GM18868 (cell line): ENCODE data around the gene LUC7L2.
"Not testable (repeated sequence)": the region's sequence is repeated elsewhere in the genome, so short reads cannot be mapped to it uniquely, and the experiment has no call there.

Experiments used
- ATAC-seq: cut with Tn5 transposase; IDR thresholded peaks from one replicate; pipeline ENCODE4 v1.9.1; 2021; ENCODE audit warnings: mild to moderate bottlenecking, moderate library complexity; ENCODE audit not compliant: unreplicated experiment

LUC7L2 gene

GRCh38 chr7:139355320-139355719 lies 4.4 kb upstream of the LUC7L2 start:
- ATAC-seq: no peak

GRCh38 chr7:139357729-139358506 lies 1.8 kb upstream of the LUC7L2 start:
- ATAC-seq: not testable (repeated sequence)

DNA sequence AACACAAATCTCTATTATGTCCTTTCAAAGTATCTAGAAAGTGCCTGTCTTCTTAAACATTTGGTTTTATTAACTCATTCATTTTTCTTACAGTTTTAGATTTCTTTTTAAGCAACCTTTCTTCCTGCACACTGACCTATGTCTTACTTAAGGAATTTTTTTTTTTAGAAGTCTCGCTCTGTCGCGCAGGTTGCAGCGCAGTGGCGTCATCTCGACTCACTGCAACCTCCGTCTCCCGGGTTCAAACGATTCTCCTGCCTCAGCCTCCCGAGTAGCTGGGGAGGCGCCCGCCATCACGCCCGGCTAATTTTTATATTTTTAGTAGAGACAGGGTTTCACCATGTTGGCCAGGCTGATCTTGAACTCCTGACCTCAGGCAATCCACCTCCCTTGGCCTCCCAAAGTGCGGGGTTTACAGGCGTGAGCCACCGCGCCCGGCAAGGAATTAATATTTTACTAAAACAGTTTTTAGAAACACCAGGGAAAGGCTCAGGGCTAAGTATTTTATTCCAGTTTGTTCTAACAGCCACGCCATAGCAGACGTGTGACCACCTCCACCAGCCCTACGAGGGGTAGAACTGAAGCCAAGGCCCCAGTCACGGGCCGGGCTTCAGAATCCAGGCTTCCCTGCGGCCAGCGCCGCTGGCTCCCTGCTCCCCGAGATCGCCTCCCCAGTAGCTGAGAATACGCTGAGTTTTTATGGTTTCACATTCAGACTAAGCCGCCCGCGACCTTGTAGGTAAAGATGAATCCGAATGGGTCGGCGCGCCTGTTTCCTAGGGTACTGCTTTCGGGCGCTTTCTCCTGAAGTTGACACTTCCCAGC lies 941 bp upstream of the LUC7L2 start:
- peak; percentile 9 for ATAC-seq

GRCh38 chr7:139360210-139360947 lies 685 bp downstream of the LUC7L2 start:
- peak; percentile 75 for ATAC-seq

DNA sequence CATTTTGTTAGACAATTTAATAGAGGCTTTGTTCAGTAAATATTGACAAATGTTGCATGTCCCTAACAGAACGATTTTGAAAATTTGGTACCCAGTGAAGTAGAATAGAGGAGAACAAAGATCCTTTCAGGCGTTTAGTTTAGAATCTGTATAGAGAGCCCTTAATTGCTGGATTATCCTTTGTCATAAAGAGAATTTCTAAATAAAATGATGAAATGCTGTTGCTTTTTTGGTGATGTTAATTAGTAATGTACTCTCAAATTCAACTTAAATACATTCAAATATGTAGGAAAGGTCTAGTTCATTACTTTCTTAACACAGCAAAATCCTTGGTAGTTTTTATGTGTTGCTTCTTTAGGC lies 1.2 kb downstream of the LUC7L2 start:
- ATAC-seq: no peak

DNA sequence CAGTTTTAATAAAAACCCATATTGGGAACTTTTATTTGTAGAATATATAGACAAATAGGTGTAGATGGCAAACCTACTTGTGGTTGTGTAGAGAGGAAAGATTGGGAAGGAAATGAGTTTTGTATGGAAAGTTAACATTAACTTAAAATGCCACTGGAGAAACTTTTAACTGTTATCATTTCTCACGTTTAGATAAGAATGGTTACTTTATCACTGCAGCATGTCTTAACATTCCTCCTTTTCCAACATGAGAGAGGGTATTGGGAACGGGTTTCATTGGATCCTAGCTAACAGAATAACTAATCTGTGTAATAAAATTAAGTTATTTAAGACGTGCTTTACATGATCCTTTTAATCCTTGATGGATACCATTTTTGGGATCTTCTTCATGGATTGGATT lies 1.8 kb downstream of the LUC7L2 start:
- no peak for ATAC-seq

DNA sequence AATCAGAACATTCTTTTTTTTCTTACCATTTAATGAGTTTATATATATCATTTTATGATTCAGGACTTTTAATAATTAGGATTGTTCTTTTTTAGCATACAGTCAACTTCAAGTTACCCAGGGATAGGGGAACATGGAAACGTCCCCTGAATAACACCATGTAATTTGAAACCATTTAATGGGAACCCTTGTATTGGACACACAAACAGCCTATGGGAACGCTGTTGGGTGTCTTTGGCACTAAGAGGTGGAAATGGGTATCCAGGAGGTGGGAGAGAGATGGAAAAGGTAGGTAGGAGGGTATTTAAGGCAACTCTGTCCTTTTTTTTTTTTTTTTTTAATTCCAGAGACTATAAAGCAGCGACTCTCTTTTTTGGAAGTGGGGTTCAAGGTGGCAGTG lies 2.6 kb downstream of the LUC7L2 start:
- ATAC-seq: no peak

GRCh38 chr7:139362981-139363380 lies 3.3 kb downstream of the LUC7L2 start:
- no peak for ATAC-seq

- ATAC-seq: no peak
Observed at GRCh38 chr7:139365336-139365735, 5.6 kb downstream of the LUC7L2 start.

- ATAC-seq: no peak
Observed at GRCh38 chr7:139366400-139366799, 6.7 kb downstream of the LUC7L2 start.

GRCh38 chr7:139367438-139368155 lies 7.9 kb downstream of the LUC7L2 start:
- no peak for ATAC-seq

- no peak for ATAC-seq
Observed at GRCh38 chr7:139370301-139370942, 10.7 kb downstream of the LUC7L2 start.

- ATAC-seq: no peak
Observed at GRCh38 chr7:139370943-139371313, 11.2 kb downstream of the LUC7L2 start.

- ATAC-seq: no peak
Observed at GRCh38 chr7:139374246-139374645, 14.6 kb downstream of the LUC7L2 start.

DNA sequence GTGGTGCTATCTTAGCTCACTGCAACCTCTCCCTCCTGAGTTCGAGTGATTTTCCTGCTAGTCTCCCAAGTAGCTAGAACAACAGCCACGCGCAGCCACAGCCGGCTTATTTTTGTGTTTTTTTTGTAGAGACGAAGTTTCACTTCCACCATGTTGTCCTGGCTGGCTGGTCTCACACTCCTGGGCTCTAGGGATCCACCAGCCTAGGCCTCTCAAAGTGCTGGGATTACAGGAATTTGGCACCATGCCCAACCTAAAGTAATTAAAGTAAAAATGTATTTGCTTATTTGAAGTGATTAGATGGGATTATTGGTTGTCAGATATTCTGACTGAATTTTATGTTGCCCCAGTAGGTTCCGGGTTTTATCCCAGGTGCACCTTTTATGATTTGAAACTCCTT lies 22.7 kb downstream of the LUC7L2 start:
- no peak for ATAC-seq

- ATAC-seq: no peak
Observed at GRCh38 chr7:139384611-139385010, 24.9 kb downstream of the LUC7L2 start.

- ATAC-seq: no peak
Observed at GRCh38 chr7:139387594-139387993, 27.9 kb downstream of the LUC7L2 start.

DNA sequence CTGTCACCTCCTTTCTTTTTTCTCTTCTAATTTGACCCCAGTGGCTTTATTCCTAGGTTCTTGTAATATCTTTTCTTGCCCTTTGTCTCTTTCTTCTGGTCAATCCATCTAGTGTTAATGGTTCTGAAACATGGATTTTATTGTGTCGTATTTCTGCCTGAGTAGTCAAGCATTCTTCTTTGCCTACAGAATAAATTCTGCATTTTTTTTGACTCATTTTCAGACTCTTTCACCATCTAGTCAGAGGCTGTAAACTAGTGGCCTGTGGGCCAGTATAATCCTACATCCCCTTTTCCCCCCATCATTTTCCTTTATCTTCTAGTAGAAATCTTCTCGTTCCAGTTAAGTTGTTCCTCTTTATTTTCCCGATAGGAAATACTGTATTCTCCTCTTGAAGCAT lies 29.4 kb downstream of the LUC7L2 start:
- ATAC-seq: no peak

DNA sequence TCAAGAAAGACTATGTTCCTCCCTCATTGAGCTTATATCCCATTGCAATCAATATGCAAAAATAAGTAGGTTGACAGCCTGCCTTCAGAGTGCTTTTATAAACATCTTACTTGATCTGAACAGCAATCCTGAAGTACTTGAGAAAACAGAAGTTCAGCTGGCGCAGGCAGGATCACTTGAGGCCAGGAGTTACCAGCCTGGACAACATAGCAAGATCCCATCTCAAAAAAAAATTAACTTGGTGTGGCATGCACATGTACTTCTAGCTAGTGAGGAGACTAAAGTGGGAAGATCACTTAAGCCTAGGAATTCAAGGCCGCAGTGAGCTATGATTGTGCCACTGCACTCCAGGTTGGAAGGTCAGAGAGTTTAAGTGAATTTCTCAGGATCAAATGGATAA lies 30.1 kb downstream of the LUC7L2 start:
- no peak for ATAC-seq

- no peak for ATAC-seq
Observed at GRCh38 chr7:139393621-139394211, 34.0 kb downstream of the LUC7L2 start.
